GM12878 (cell line): ENCODE data around the gene ARSI. TPM values are rescaled to one million over a fixed set of nuclear protein-coding genes. Genes with fewer than 3 reads are reported as not detected.

Experiments used
- ATAC-seq: fragments of 200-7000 bp; cut with Tn5 transposase; 3 replicates; pipeline ENCODE4 v1.9.1; 2020; ENCODE audit warnings: mild to moderate bottlenecking, moderate library complexity
- BruUV-seq: library from RNA; stranded (reverse); fragments of 400-500 nt; replicated peaks from 2 replicates; lab custom pipeline; 2021; lab: Mats Ljungman, UMichigan
- CTCF ChIA-PET: fragments of 300-600 bp; sonication (Branson Sonifier 250); formaldehyde crosslinking; extraction: SDS; loops from one replicate; lab custom pipeline; 2021; ENCODE audit warnings: inconsistent platforms; lab: Yijun Ruan, JAX
- POLR2A ChIA-PET: fragments of 350-600 bp; formaldehyde crosslinking; extraction: SDS; loops from one replicate; lab custom pipeline; 2021; ENCODE audit warnings: inconsistent platforms; lab: Charles Lee
- RAD21 ChIA-PET: fragments of 300-600 bp; sonication (Branson Sonifier 250); formaldehyde crosslinking; loops from one replicate; lab custom pipeline; 2023; ENCODE audit warnings: antibody characterized with exemption; ENCODE audit not compliant: unreplicated experiment; lab: Charles Lee
- SMC1A ChIA-PET: fragments of 300-600 bp; sonication (Branson Sonifier 250); formaldehyde crosslinking; loops from one replicate; lab custom pipeline; 2023; ENCODE audit not compliant: unreplicated experiment, uncharacterized antibody; lab: Charles Lee
- DNase-seq: peaks from one replicate; pipeline ENCODE4 v3.0.0-alpha.2; 2011; ENCODE audit warnings: low read depth, low spot score
- FAIRE-seq: peaks from 3 replicates; lab custom pipeline; 2011; peaks lifted over from hg19 to GRCh38; lab: Jason Lieb, UNC
- H2AFZ ChIP-seq: 2 replicates; pipeline ENCODE4 v1.6.0; 2011; ENCODE audit warnings: low read depth, low read length, control low read depth; ENCODE audit not compliant: control insufficient read depth
- H3K27ac ChIP-seq: 2 replicates; pipeline ENCODE4 v1.5.1; 2011; ENCODE audit warnings: control low read depth; ENCODE audit not compliant: control insufficient read depth, insufficient read depth
- H3K27me3 ChIP-seq, 2 experiments: replicated peaks in 1 of 2; 2 replicates each; pipeline versions ENCODE4 v1.6.0 to v1.6.1; 2011; ENCODE audit warnings: low read length in 1 of 2; ENCODE audit not compliant: control insufficient read depth in 2 of 2, insufficient read depth in 2 of 2
- H3K36me3 ChIP-seq, 2 experiments: 2 replicates each; pipeline ENCODE4 v1.5.1; 2011; ENCODE audit warnings: low read length in 1 of 2; ENCODE audit not compliant: control insufficient read depth in 2 of 2, insufficient read depth in 2 of 2
- H3K4me1 ChIP-seq: 2 replicates; pipeline ENCODE4 v1.6.1; 2011; ENCODE audit warnings: mild to moderate bottlenecking, low read length, moderate library complexity, mixed read lengths; ENCODE audit not compliant: control insufficient read depth, insufficient read depth
- H3K4me2 ChIP-seq: 2 replicates; pipeline ENCODE4 v1.6.0; 2011; ENCODE audit warnings: control low read depth; ENCODE audit not compliant: control insufficient read depth, insufficient read depth
- H3K4me3 ChIP-seq: fragments of 200-600 bp; sonication (generic); 2 replicates; pipeline ENCODE4 v1.5.1; 2016
- H3K79me2 ChIP-seq: 2 replicates; pipeline ENCODE4 v1.6.0; 2011; ENCODE audit warnings: low read length; ENCODE audit not compliant: control insufficient read depth, insufficient read depth
- H3K9ac ChIP-seq: 2 replicates; pipeline ENCODE4 v1.8.0; 2011; ENCODE audit warnings: low read length, control low read depth, mixed read lengths; ENCODE audit not compliant: control insufficient read depth, insufficient read depth
- H3K9me3 ChIP-seq: replicated peaks from 3 replicates; pipeline ENCODE4 v1.5.1; 2011; ENCODE audit warnings: mild to moderate bottlenecking, low read length; ENCODE audit not compliant: control insufficient read depth, insufficient read depth
- H4K20me1 ChIP-seq: 2 replicates; pipeline ENCODE4 v1.6.0; 2011; ENCODE audit not compliant: control insufficient read depth, insufficient read depth
- ASH2L ChIP-seq: fragments of 300-600, 200-600 bp; sonication (generic); IDR thresholded peaks from 2 replicates; pipeline ENCODE4 v1.6.1; 2017; ENCODE audit warnings: low read depth, mild to moderate bottlenecking, borderline replicate concordance
- GABPA ChIP-seq: IDR thresholded peaks from 2 replicates; pipeline ENCODE4 v1.6.1; 2014; ENCODE audit warnings: antibody characterized with exemption, low read depth, mild to moderate bottlenecking, inconsistent platforms
- RELA ChIP-seq: fragments of 450-650 bp; IDR thresholded peaks from 2 replicates; pipeline ENCODE4 v1.8.0; 2014; ENCODE audit warnings: borderline replicate concordance; ENCODE audit not compliant: partially characterized antibody
- SP1 ChIP-seq: IDR thresholded peaks from one replicate; pipeline ENCODE4 v1.6.1; 2011; ENCODE audit warnings: low read depth, low read length
- SUPT20H ChIP-seq: IDR thresholded peaks from 2 replicates; pipeline ENCODE4 v1.6.1; 2011; ENCODE audit warnings: low read depth, mild to moderate bottlenecking, low read length, moderate library complexity, borderline replicate concordance; ENCODE audit not compliant: control insufficient read depth
- TAF1 ChIP-seq: IDR thresholded peaks from 2 replicates; pipeline ENCODE4 v1.6.1; 2011; ENCODE audit warnings: mild to moderate bottlenecking, low read depth, low read length, borderline replicate concordance
- ZNF384 ChIP-seq: IDR thresholded peaks from 2 replicates; pipeline ENCODE4 v1.6.1; 2012; ENCODE audit warnings: low read depth, mild to moderate bottlenecking, low read length, improper control_type of control experiment, borderline replicate concordance
- WGBS: methylation state at CpG from one replicate; pipeline ENCODE4 v1.1.6; 2016; ENCODE audit warnings: low lambda C conversion rate; ENCODE audit not compliant: insufficient replicate concordance, insufficient coverage; ENCODE audit errors: missing lambda C conversion rate; 5-methylcytosine and 5-hydroxymethylcytosine counted together
- in situ Hi-C: fragments of 300-500 bp; cut with MboI; formaldehyde crosslinking; loops from 9 replicates; pipeline ENCODE4 v1.14.3; 2018; ENCODE audit warnings: mixed read lengths
- intact Hi-C: fragments of 100-400 bp; cut with micrococcal nuclease; formaldehyde crosslinking; loops from one replicate; pipeline ENCODE4 v1.14.2; 2022; ENCODE audit not compliant: unreplicated experiment
- polyA plus RNA-seq, 11 experiments: library from polyadenylated mRNA; depleted of rRNA in 4 of 11; unstranded in 6 of 11; stranded (reverse) in 5 of 11; fragments of >200 nt; fragmentation: Nextera tagmentation in 4 of 11; fragmentation: Illumina TruSeq in 1 of 11; extraction: Ambion mirVana in 4 of 11; extraction: Trizol in 1 of 11; gene quantifications; 1 replicate in 1 of 11; 2 replicates in 10 of 11; pipeline versions ENCODE4 v1.2.1 to v1.2.3, GENCODE V29; 2011 to 2016; ENCODE audit warnings: inconsistent platforms in 2 of 11, missing spikeins in 2 of 11, low read depth in 1 of 11
- total RNA-seq, 4 experiments: library from RNA; depleted of rRNA in 3 of 4; stranded (reverse); fragments of >200 nt in 3 of 4; fragmentation: Illumina TruSeq in 1 of 4; extraction: Trizol in 1 of 4; gene quantifications; 2 replicates each; pipeline versions ENCODE4 v1.2.1 to v1.2.3, GENCODE V29; 2013 to 2021
- TF ChIP-seq, protein P1 (sequence below): fragments of 450-650 bp; IDR thresholded peaks from 2 replicates; pipeline ENCODE4 v1.6.1; 2017; ENCODE audit warnings: antibody characterized with exemption, mild to moderate bottlenecking, moderate library complexity

The ARSI gene
- total and polyA plus RNA-seq, 10 of the 15 experiments (the other 5 are each of a cell fraction or from before 2014, with no cell fraction given), result not detected

DNA sequence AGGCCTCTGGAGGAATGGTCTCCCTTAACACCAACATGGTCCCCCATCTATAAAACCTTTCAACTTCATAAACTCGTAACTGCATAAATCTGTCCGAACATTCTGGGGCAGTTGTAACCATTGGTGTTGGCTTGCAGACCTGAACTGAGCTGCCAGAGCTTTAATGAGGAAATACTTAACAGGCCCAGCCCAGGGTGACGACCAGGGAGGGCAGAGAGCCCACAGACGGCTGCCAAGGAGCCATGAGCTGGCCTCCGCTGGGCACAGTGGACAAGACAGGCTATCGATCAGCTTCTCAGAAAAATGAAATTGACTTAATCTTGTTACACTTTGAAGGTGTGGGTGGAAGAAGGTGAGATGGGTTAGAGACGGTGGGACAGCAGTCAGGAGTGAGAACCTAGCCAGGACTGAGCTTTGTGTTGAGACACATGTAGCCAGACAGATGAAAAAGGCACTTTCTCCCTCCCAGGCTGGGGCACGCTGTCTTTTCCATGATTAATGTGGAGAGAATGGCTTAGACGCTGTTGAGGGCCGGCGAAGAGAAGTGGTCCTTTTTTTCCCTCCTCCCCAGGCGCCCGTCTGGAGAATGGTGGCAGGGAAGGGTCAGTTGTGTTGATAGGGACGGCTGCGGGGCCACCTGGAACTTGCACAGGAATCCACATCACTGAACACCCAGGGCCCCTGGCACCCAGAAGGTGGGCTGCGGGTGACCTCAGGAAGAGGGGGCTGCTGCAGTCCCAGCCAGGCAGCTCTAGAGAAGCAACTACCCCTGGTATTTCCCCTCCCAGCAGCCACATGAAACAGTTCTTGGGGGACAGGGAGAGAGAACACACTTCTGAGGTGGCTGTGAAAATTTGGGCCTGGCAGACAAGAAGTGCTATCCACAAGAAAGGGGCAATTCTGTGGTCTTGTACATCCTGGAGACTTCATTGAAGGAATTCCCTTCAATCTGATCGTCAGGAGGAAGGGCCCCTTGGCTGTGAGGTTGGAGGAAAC, 27.5 kb upstream of the ARSI start:
- H3K79me2 ChIP-seq, result no peaks in the 10 kb centered on the region
- H2AFZ ChIP-seq, result no peak overlapping the region
- no peak for TF ChIP-seq SP1
- BruUV-seq, result no TSS peak
- H3K4me2 ChIP-seq, result no peak overlapping the region
- no peaks in the 10 kb centered on the region for H3K9me3 ChIP-seq
- no peaks in the 10 kb centered on the region for H3K4me1 ChIP-seq
- DNase-seq (no peak), FAIRE-seq (no peak), ATAC-seq (no peak)
- RAD21 ChIA-PET, result no interaction called here
- POLR2A ChIA-PET, result no interaction called here
- H3K4me3 ChIP-seq, result no peak overlapping the region
- H3K9ac ChIP-seq, result no peak overlapping the region
- intact Hi-C loops, result no loop called here
- in situ Hi-C loops, result no loop called here
- H3K27ac ChIP-seq, result no peak overlapping the region
- no peaks in the 10 kb centered on the region for H3K36me3 ChIP-seq
- H3K27me3 ChIP-seq, result no peaks in the 10 kb centered on the region; a peak in 2 of 4 replicates
- SMC1A ChIA-PET, result no interaction called here
- WGBS, result 42% methylated on average over 17 of the region's 17 CpGs
- CTCF ChIA-PET, result no interaction called here
- H4K20me1 ChIP-seq, result no peaks in the 10 kb centered on the region

- no peaks in the 10 kb centered on the region for H3K9me3 ChIP-seq
- POLR2A ChIA-PET, result interaction anchor here (0.6 kb wide), 2 partner anchors 13 to 253 kb away, joined by 3 to 4 read pairs; no protein-coding TSS in a partner anchor
- BruUV-seq, result no TSS peak
- FAIRE-seq (no peak), ATAC-seq (no peak), DNase-seq (no peak)
- H3K4me2 ChIP-seq, result no peak overlapping the region
- TF ChIP-seq TAF1 (no peak), SUPT20H (no peak), RELA (no peak), ASH2L (no peak), GABPA (no peak), ZNF384 (no peak)
- TF ChIP-seq, protein P1, sequence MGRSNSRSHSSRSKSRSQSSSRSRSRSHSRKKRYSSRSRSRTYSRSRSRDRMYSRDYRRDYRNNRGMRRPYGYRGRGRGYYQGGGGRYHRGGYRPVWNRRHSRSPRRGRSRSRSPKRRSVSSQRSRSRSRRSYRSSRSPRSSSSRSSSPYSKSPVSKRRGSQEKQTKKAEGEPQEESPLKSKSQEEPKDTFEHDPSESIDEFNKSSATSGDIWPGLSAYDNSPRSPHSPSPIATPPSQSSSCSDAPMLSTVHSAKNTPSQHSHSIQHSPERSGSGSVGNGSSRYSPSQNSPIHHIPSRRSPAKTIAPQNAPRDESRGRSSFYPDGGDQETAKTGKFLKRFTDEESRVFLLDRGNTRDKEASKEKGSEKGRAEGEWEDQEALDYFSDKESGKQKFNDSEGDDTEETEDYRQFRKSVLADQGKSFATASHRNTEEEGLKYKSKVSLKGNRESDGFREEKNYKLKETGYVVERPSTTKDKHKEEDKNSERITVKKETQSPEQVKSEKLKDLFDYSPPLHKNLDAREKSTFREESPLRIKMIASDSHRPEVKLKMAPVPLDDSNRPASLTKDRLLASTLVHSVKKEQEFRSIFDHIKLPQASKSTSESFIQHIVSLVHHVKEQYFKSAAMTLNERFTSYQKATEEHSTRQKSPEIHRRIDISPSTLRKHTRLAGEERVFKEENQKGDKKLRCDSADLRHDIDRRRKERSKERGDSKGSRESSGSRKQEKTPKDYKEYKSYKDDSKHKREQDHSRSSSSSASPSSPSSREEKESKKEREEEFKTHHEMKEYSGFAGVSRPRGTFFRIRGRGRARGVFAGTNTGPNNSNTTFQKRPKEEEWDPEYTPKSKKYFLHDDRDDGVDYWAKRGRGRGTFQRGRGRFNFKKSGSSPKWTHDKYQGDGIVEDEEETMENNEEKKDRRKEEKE, result no peak
- RAD21 ChIA-PET, result no interaction called here
- no peaks in the 10 kb centered on the region; a peak in 2 of 4 replicates for H3K27me3 ChIP-seq
- no peaks in the 10 kb centered on the region for H3K79me2 ChIP-seq
- WGBS, result 0% methylated on average over 2 of the region's 2 CpGs
- H3K36me3 ChIP-seq, result no peaks in the 10 kb centered on the region
- SMC1A ChIA-PET, result no interaction called here
- H3K9ac ChIP-seq, result no peak overlapping the region
- CTCF ChIA-PET, result no interaction called here
- in situ Hi-C loops, result no loop called here
- H3K4me1 ChIP-seq, result no peaks in the 10 kb centered on the region
- no peak overlapping the region for H3K4me3 ChIP-seq
- no peak overlapping the region for H3K27ac ChIP-seq
- no peaks in the 10 kb centered on the region for H4K20me1 ChIP-seq
- no peak overlapping the region for H2AFZ ChIP-seq
- intact Hi-C loops, result no loop called here
Observed at GRCh38 chr5:150329038-150329437, 26.3 kb upstream of the ARSI start.
